CD4-positive, alpha-beta T cell treated with Interleukin-17A for 4 hours (primary cell): ENCODE measurements around the gene BDNF.
"Not testable (repeated sequence)": the region's sequence is repeated elsewhere in the genome, so short reads cannot be mapped to it uniquely, and the experiment has no call there.

ENCODE experiments used
- DNase-seq: peaks from one replicate; pipeline ENCODE4 v3.0.0-alpha.2; 2020; ENCODE audit warnings: mixed read lengths

Gene BDNF

GRCh38 chr11:27663326-27663725 is 36.9 kb downstream of the BDNF start:
- DNase-seq = no peak

- no peak for DNase-seq
These were observed 40.1 kb downstream of the BDNF start for GRCh38 chr11:27660171-27660570.

- DNase-seq = no peak
These were observed 41.6 kb downstream of the BDNF start for GRCh38 chr11:27658535-27659236.

- DNase-seq = no peak
These were observed 43.3 kb downstream of the BDNF start for GRCh38 chr11:27656806-27657483.

- no peak for DNase-seq
These were observed 43.9 kb downstream of the BDNF start for GRCh38 chr11:27656320-27656719.

GRCh38 chr11:27653990-27654758 is 46.1 kb downstream of the BDNF start:
- no peak for DNase-seq

GRCh38 chr11:27651711-27652110 is 48.5 kb downstream of the BDNF start:
- DNase-seq = no peak

- DNase-seq = no peak
These were observed 49.3 kb downstream of the BDNF start for GRCh38 chr11:27650988-27651387.

- DNase-seq = no peak
These were observed 50.5 kb downstream of the BDNF start for GRCh38 chr11:27649800-27650199.

- no peak for DNase-seq
These were observed 51.4 kb downstream of the BDNF start for GRCh38 chr11:27648840-27649239.

GRCh38 chr11:27646051-27646818 is 54.0 kb downstream of the BDNF start:
- DNase-seq = no peak

GRCh38 chr11:27642954-27643353 is 57.3 kb downstream of the BDNF start:
- DNase-seq = no peak

GRCh38 chr11:27640954-27641353 is 59.3 kb downstream of the BDNF start:
- no peak for DNase-seq

- no peak for DNase-seq
These were observed 64.7 kb downstream of the BDNF start for GRCh38 chr11:27635567-27636037.

GRCh38 chr11:27634776-27635175 is 65.5 kb downstream of the BDNF start:
- not testable (repeated sequence) for DNase-seq

GRCh38 chr11:27634282-27634681 is 66.0 kb downstream of the BDNF start:
- DNase-seq = not testable (repeated sequence)

GRCh38 chr11:27629023-27629422 is 71.2 kb downstream of the BDNF start:
- not testable (repeated sequence) for DNase-seq

GRCh38 chr11:27627979-27628378 is 72.3 kb downstream of the BDNF start:
- DNase-seq = no peak

GRCh38 chr11:27626938-27627586 is 73.2 kb downstream of the BDNF start:
- no peak for DNase-seq

GRCh38 chr11:27626269-27626937 is 73.9 kb downstream of the BDNF start:
- no peak for DNase-seq

- DNase-seq = no peak
These were observed 74.8 kb downstream of the BDNF start for GRCh38 chr11:27625347-27625912.
